Measurements from ENCODE around the gene SWAP70.

Gene SWAP70

GRCh38 chr11:9787260-9787659 is 123.4 kb downstream of the SWAP70 start:
- DNase-seq (ENCODE audit: low read depth, low spot score): no peak
- Histone ChIP-seq H3K4me1 (ENCODE audit: insufficient read depth, insufficient read length) (no peaks in the 10 kb centered on the region), H3K27me3 (ENCODE audit: insufficient read depth, insufficient read length) (no peaks in the 10 kb centered on the region), H3K9me3 (ENCODE audit: insufficient read depth, low read length) (no peaks in the 10 kb centered on the region), H3K4me3 (ENCODE audit: insufficient read length, low read depth) (no peak overlapping the region), H3K36me3 (ENCODE audit: insufficient read depth, insufficient read length, low read length) (peaks cover 33% of the 10 kb centered on the region), H3K9ac (ENCODE audit: insufficient read length, low read depth) (no peak overlapping the region)
- no peak for TF ChIP-seq YY1 (IDR thresholded peaks at IDR 0.05; ENCODE audit: insufficient read depth, insufficient read length)
- TF ChIP-seq ZNF274 (IDR thresholded peaks at IDR 0.05; ENCODE audit: low read depth, low read length): no peak
- no peak for TF ChIP-seq SUZ12 (IDR thresholded peaks at IDR 0.05; ENCODE audit: extremely low read depth, insufficient read depth, insufficient read length)

GRCh38 chr11:9787981-9788521 is 124.2 kb downstream of the SWAP70 start:
- no peak overlapping the region for H3K4me3 ChIP-seq (ENCODE audit: insufficient read length, low read depth)
- TF ChIP-seq ZNF274 (IDR thresholded peaks at IDR 0.05; ENCODE audit: low read depth, low read length) (no peak), SUZ12 (IDR thresholded peaks at IDR 0.05; ENCODE audit: extremely low read depth, insufficient read depth, insufficient read length) (no peak), YY1 (IDR thresholded peaks at IDR 0.05; ENCODE audit: insufficient read depth, insufficient read length) (no peak)
- H3K9me3 ChIP-seq (ENCODE audit: insufficient read depth, low read length): no peaks in the 10 kb centered on the region

GRCh38 chr11:9789910-9790309 is 126.0 kb downstream of the SWAP70 start:
- Histone ChIP-seq H3K36me3 (ENCODE audit: insufficient read depth, insufficient read length, low read length) (peaks cover 25% of the 10 kb centered on the region), H3K9ac (ENCODE audit: insufficient read length, low read depth) (no peak overlapping the region), H3K4me3 (ENCODE audit: insufficient read length, low read depth) (no peak overlapping the region), H3K27me3 (ENCODE audit: insufficient read depth, insufficient read length) (no peaks in the 10 kb centered on the region), H3K9me3 (ENCODE audit: insufficient read depth, low read length) (no peaks in the 10 kb centered on the region), H3K4me1 (ENCODE audit: insufficient read depth, insufficient read length) (no peaks in the 10 kb centered on the region)
- no peak for TF ChIP-seq YY1 (IDR thresholded peaks at IDR 0.05; ENCODE audit: insufficient read depth, insufficient read length)
- TF ChIP-seq ZNF274 (IDR thresholded peaks at IDR 0.05; ENCODE audit: low read depth, low read length): no peak
- TF ChIP-seq SUZ12 (IDR thresholded peaks at IDR 0.05; ENCODE audit: extremely low read depth, insufficient read depth, insufficient read length): no peak
- no peak for DNase-seq (ENCODE audit: low read depth, low spot score)

More at GRCh38 chr11:9787981-9788521, 124.2 kb downstream of the SWAP70 start:
- Histone ChIP-seq H3K36me3 (ENCODE audit: insufficient read depth, insufficient read length, low read length) (peaks cover 32% of the 10 kb centered on the region), H3K9ac (ENCODE audit: insufficient read length, low read depth) (no peak overlapping the region), H3K27me3 (ENCODE audit: insufficient read depth, insufficient read length) (no peaks in the 10 kb centered on the region), H3K4me1 (ENCODE audit: insufficient read depth, insufficient read length) (no peaks in the 10 kb centered on the region)
- DNase-seq (ENCODE audit: low read depth, low spot score): no peak

- Histone ChIP-seq H3K4me1 (ENCODE audit: insufficient read depth, insufficient read length) (no peaks in the 10 kb centered on the region), H3K36me3 (ENCODE audit: insufficient read depth, insufficient read length, low read length) (peaks cover 23% of the 10 kb centered on the region)
- TF ChIP-seq YY1 (IDR thresholded peaks at IDR 0.05; ENCODE audit: insufficient read depth, insufficient read length) (no peak), ZNF274 (IDR thresholded peaks at IDR 0.05; ENCODE audit: low read depth, low read length) (no peak), SUZ12 (IDR thresholded peaks at IDR 0.05; ENCODE audit: extremely low read depth, insufficient read depth, insufficient read length) (no peak)
Measured at GRCh38 chr11:9790703-9791102, 126.8 kb downstream of the SWAP70 start.

GRCh38 chr11:9796266-9796665 is 132.4 kb downstream of the SWAP70 start:
- no peaks in the 10 kb centered on the region for H3K36me3 ChIP-seq (ENCODE audit: insufficient read depth, insufficient read length, low read length)
- DNase-seq (ENCODE audit: low read depth, low spot score): no peak
- no peak overlapping the region for H3K4me3 ChIP-seq (ENCODE audit: insufficient read length, low read depth)
- no peaks in the 10 kb centered on the region for H3K9me3 ChIP-seq (ENCODE audit: insufficient read depth, low read length)
- no peaks in the 10 kb centered on the region for H3K4me1 ChIP-seq (ENCODE audit: insufficient read depth, insufficient read length)
- H3K27me3 ChIP-seq (ENCODE audit: insufficient read depth, insufficient read length): no peaks in the 10 kb centered on the region
- TF ChIP-seq YY1 (IDR thresholded peaks at IDR 0.05; ENCODE audit: insufficient read depth, insufficient read length) (no peak), SUZ12 (IDR thresholded peaks at IDR 0.05; ENCODE audit: extremely low read depth, insufficient read depth, insufficient read length) (no peak), ZNF274 (IDR thresholded peaks at IDR 0.05; ENCODE audit: low read depth, low read length) (no peak)
- H3K9ac ChIP-seq (ENCODE audit: insufficient read length, low read depth): no peak overlapping the region

More at GRCh38 chr11:9790703-9791102, 126.8 kb downstream of the SWAP70 start:
- Histone ChIP-seq H3K9me3 (ENCODE audit: insufficient read depth, low read length) (no peaks in the 10 kb centered on the region), H3K9ac (ENCODE audit: insufficient read length, low read depth) (no peak overlapping the region), H3K4me3 (ENCODE audit: insufficient read length, low read depth) (no peak overlapping the region), H3K27me3 (ENCODE audit: insufficient read depth, insufficient read length) (no peaks in the 10 kb centered on the region)
- DNase-seq (ENCODE audit: low read depth, low spot score): no peak

GRCh38 chr11:9796854-9797253 is 133.0 kb downstream of the SWAP70 start:
- Histone ChIP-seq H3K36me3 (ENCODE audit: insufficient read depth, insufficient read length, low read length) (no peaks in the 10 kb centered on the region), H3K9me3 (ENCODE audit: insufficient read depth, low read length) (no peaks in the 10 kb centered on the region)
- TF ChIP-seq SUZ12 (IDR thresholded peaks at IDR 0.05; ENCODE audit: extremely low read depth, insufficient read depth, insufficient read length) (no peak), YY1 (IDR thresholded peaks at IDR 0.05; ENCODE audit: insufficient read depth, insufficient read length) (no peak), ZNF274 (IDR thresholded peaks at IDR 0.05; ENCODE audit: low read depth, low read length) (no peak)

GRCh38 chr11:9797300-9797699 is 133.4 kb downstream of the SWAP70 start:
- H3K36me3 ChIP-seq (ENCODE audit: insufficient read depth, insufficient read length, low read length): no peaks in the 10 kb centered on the region
- no peak overlapping the region for H3K4me3 ChIP-seq (ENCODE audit: insufficient read length, low read depth)
- TF ChIP-seq YY1 (IDR thresholded peaks at IDR 0.05; ENCODE audit: insufficient read depth, insufficient read length) (no peak), SUZ12 (IDR thresholded peaks at IDR 0.05; ENCODE audit: extremely low read depth, insufficient read depth, insufficient read length) (no peak), ZNF274 (IDR thresholded peaks at IDR 0.05; ENCODE audit: low read depth, low read length) (no peak)
- no peaks in the 10 kb centered on the region for H3K4me1 ChIP-seq (ENCODE audit: insufficient read depth, insufficient read length)
- DNase-seq (ENCODE audit: low read depth, low spot score): no peak
- no peak overlapping the region for H3K9ac ChIP-seq (ENCODE audit: insufficient read length, low read depth)
- no peaks in the 10 kb centered on the region for H3K9me3 ChIP-seq (ENCODE audit: insufficient read depth, low read length)
- no peaks in the 10 kb centered on the region for H3K27me3 ChIP-seq (ENCODE audit: insufficient read depth, insufficient read length)

More at GRCh38 chr11:9796854-9797253, 133.0 kb downstream of the SWAP70 start:
- Histone ChIP-seq H3K9ac (ENCODE audit: insufficient read length, low read depth) (no peak overlapping the region), H3K27me3 (ENCODE audit: insufficient read depth, insufficient read length) (no peaks in the 10 kb centered on the region), H3K4me3 (ENCODE audit: insufficient read length, low read depth) (no peak overlapping the region), H3K4me1 (ENCODE audit: insufficient read depth, insufficient read length) (no peaks in the 10 kb centered on the region)
- no peak for DNase-seq (ENCODE audit: low read depth, low spot score)
